Trophoblast cell (in vitro differentiated cells and primary cell): ENCODE results near the gene PKIG.

Source experiments
- DNase-seq, 2 donors: peaks; one replicate each; pipeline ENCODE4 v3.0.0-alpha.2; 2016
- H2AFZ ChIP-seq: 2 replicates; pipeline ENCODE4 v1.6.1; 2013; ENCODE audit warnings: low read length, moderate library complexity, mild to moderate bottlenecking; ENCODE audit not compliant: insufficient read depth, poor library complexity
- H2AK5ac ChIP-seq: 2 replicates; pipeline ENCODE4 v1.6.1; 2013; ENCODE audit warnings: mild to moderate bottlenecking, low read length
- H2BK120ac ChIP-seq: 2 replicates; pipeline ENCODE4 v1.6.1; 2013; ENCODE audit warnings: low read length, mild to moderate bottlenecking, moderate library complexity; ENCODE audit not compliant: insufficient read depth, poor library complexity
- H2BK12ac ChIP-seq: 2 replicates; pipeline ENCODE4 v1.6.1; 2013; ENCODE audit warnings: mild to moderate bottlenecking, low read length, moderate library complexity
- H2BK5ac ChIP-seq: 2 replicates; pipeline ENCODE4 v1.6.1; 2013; ENCODE audit warnings: low read length, low read depth, moderate library complexity, mild to moderate bottlenecking; ENCODE audit not compliant: poor library complexity
- H3K14ac ChIP-seq: 2 replicates; pipeline ENCODE4 v1.6.1; 2013; ENCODE audit warnings: mild to moderate bottlenecking, low read length
- H3K18ac ChIP-seq: 2 replicates; pipeline ENCODE4 v1.6.1; 2013; ENCODE audit warnings: mild to moderate bottlenecking, low read length
- H3K23ac ChIP-seq: 2 replicates; pipeline ENCODE4 v1.6.1; 2013; ENCODE audit warnings: low read length
- H3K27ac ChIP-seq: 2 replicates; pipeline ENCODE4 v1.5.1; 2013; ENCODE audit warnings: low read depth, mild to moderate bottlenecking, inconsistent platforms, low read length, moderate library complexity
- H3K27me3 ChIP-seq: 2 replicates; pipeline ENCODE4 v1.6.1; 2013; ENCODE audit warnings: inconsistent platforms, mild to moderate bottlenecking, low read length, moderate library complexity; ENCODE audit not compliant: insufficient read depth
- H3K36me3 ChIP-seq, 2 experiments: 1 replicate in 1 of 2; 2 replicates in 1 of 2; pipeline ENCODE4 v1.6.1; 2013; ENCODE audit warnings: low read length in 2 of 2, mild to moderate bottlenecking in 2 of 2, moderate library complexity in 1 of 2; ENCODE audit not compliant: insufficient read depth in 2 of 2, control insufficient read depth in 1 of 2
- H3K4ac ChIP-seq: 2 replicates; pipeline ENCODE4 v1.6.1; 2013; ENCODE audit warnings: low read depth, mild to moderate bottlenecking, low read length, moderate library complexity
- H3K4me1 ChIP-seq, 2 experiments: 1 replicate in 1 of 2; 2 replicates in 1 of 2; pipeline ENCODE4 v1.6.1; 2013; ENCODE audit warnings: low read length in 2 of 2, mild to moderate bottlenecking in 2 of 2, moderate library complexity in 1 of 2; ENCODE audit not compliant: insufficient read depth in 2 of 2, control insufficient read depth in 1 of 2
- H3K4me2 ChIP-seq: 2 replicates; pipeline ENCODE4 v1.6.1; 2013; ENCODE audit warnings: inconsistent platforms, mild to moderate bottlenecking, low read length, moderate library complexity
- H3K4me3 ChIP-seq: 2 replicates; pipeline ENCODE4 v1.5.1; 2013; ENCODE audit warnings: mild to moderate bottlenecking, low read depth, low read length, inconsistent platforms
- H3K79me1 ChIP-seq: one replicate; pipeline ENCODE4 v1.6.1; 2013; ENCODE audit warnings: low read length
- H3K79me2 ChIP-seq: 2 replicates; pipeline ENCODE4 v1.6.1; 2013; ENCODE audit warnings: low read length, mild to moderate bottlenecking; ENCODE audit not compliant: control insufficient read depth, insufficient read depth, poor library complexity
- H3K9ac ChIP-seq: 2 replicates; pipeline ENCODE4 v1.6.1; 2013; ENCODE audit warnings: mild to moderate bottlenecking, low read length
- H3K9me3 ChIP-seq: 2 replicates; pipeline ENCODE4 v1.6.1; 2013; ENCODE audit warnings: low read depth, mild to moderate bottlenecking, control low read depth, inconsistent platforms, low read length; ENCODE audit not compliant: insufficient read depth
- H4K12ac ChIP-seq: 2 replicates; pipeline ENCODE4 v1.6.1; 2013; ENCODE audit warnings: low read depth, mild to moderate bottlenecking, low read length, moderate library complexity
- H4K8ac ChIP-seq: 2 replicates; pipeline ENCODE4 v1.6.1; 2013; ENCODE audit warnings: low read depth, mild to moderate bottlenecking, low read length, moderate library complexity
- H4K91ac ChIP-seq: one replicate; pipeline ENCODE4 v1.6.1; 2013; ENCODE audit warnings: low read depth, mild to moderate bottlenecking, low read length, moderate library complexity
- WGBS: extraction: QIAGEN DNeasy Blood & Tissue Kit; methylation state at CpG from one replicate; pipeline ENCODE4 v1.1.7; 2013; ENCODE audit warnings: missing lambda C conversion rate; ENCODE audit not compliant: insufficient read length, insufficient coverage; ENCODE audit errors: extremely low coverage; 5-methylcytosine and 5-hydroxymethylcytosine counted together

Gene PKIG

DNA sequence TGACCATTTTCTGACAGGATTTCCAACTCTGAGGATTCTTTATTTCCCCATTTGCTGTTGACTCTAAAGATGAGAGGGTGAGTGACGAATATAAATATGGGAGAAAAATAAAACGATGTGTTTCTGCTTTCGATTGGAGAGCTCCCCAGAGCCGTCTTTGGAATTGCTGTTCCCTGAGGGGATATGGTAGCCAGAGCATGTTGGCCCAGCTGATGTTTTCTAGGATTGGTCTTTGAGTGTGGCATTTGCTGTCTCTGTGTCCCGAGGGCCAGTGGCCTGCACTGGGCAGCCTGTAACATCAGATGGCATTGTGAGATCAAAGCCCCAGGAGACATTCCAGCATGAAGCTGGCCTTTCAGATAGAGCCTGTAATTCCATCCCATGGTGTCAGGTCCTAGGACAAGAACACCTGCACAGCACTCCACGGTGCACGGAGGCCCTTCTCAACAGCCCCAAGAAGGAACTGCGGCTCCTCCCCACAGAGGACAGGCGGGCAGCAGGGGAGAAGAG lies 26.7 kb downstream of the PKIG start:
- Histone ChIP-seq H3K36me3 (peaks cover 2 to 5% of the 10 kb centered on the region in 2 experiments), H3K27ac (peak overlapping the region; percentile 37), H3K9ac (peak overlapping the region; percentile 18), H3K4ac (no peak overlapping the region), H2BK12ac (no peak overlapping the region), H3K18ac (no peak overlapping the region), H4K12ac (peak overlapping the region; percentile 54), H4K91ac (peak overlapping the region; percentile 21), H4K8ac (peak overlapping the region; percentile 71), H3K4me1 (peaks cover 5 to 8% of the 10 kb centered on the region in 2 experiments), H3K4me2 (peak overlapping the region; percentile 25), H2BK5ac (no peak overlapping the region), H2AK5ac (no peak overlapping the region), H3K27me3 (no peaks in the 10 kb centered on the region), H2AFZ (peak overlapping the region; percentile 19), H3K23ac (no peak overlapping the region), H3K79me1 (peaks cover 2% of the 10 kb centered on the region), H3K4me3 (no peak overlapping the region), H3K79me2 (no peaks in the 10 kb centered on the region), H3K14ac (no peak overlapping the region), H2BK120ac (no peak overlapping the region), H3K9me3 (no peaks in the 10 kb centered on the region)
- 100% methylated on average over 3 of the region's 9 CpGs for WGBS
- DNase-seq: peak in 1 of 2 donors; percentile 52

DNA sequence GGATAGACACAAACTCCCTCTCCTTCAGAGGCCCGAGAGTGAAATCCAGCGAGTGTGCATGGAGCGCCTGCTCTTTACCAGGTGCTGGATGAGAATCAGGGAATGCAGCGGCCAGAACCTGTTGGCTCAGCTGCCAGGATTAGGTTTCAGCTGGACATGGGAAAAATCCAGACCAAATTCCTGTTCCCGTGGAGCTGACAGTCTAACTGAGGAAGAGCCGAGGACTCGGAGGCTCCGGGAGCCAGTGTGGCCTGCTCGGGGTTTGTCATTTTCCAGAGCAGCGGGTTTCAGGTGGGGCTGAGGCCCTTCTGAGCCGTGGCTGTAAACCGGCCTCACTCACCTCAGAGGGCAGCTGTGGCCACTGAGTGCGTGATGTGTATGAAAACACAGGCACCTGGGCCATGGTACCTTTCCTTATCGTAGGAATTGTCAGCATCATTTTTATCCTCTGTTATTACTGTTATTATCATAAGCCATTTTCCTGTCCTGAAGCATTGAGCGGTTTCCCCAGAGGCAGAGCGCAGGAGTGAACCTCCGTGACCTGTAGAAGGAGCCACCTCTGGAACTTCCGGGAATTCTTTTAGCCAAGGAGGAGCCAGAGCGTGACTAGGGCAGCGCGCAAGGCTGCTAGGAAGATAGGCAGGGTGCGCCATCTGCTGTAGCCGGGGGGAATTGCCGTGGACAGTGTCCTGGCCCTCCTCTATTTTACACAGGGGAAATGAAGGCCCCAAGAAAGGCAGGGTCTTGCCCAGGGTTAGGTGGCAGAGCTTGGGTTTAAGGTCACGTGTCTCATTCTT lies 27.3 kb downstream of the PKIG start:
- H3K4me2 ChIP-seq: peak overlapping the region; percentile 25
- H3K9me3 ChIP-seq: no peaks in the 10 kb centered on the region
- H3K27me3 ChIP-seq: no peaks in the 10 kb centered on the region
- no peak overlapping the region for H3K4me3 ChIP-seq
- no peak overlapping the region for H2AK5ac ChIP-seq
- no peak overlapping the region for H3K23ac ChIP-seq
- peaks cover 2 to 5% of the 10 kb centered on the region in 2 experiments for H3K36me3 ChIP-seq
- no peak overlapping the region for H2BK5ac ChIP-seq
- H4K12ac ChIP-seq: peak overlapping the region; percentile 54
- DNase-seq: peak; percentile 88 to 96
- peak overlapping the region; percentile 21 for H4K91ac ChIP-seq
- peak overlapping the region; percentile 18 for H3K9ac ChIP-seq
- H4K8ac ChIP-seq: peak overlapping the region; percentile 71
- no peak overlapping the region for H3K14ac ChIP-seq
- peak overlapping the region; percentile 28 for H2AFZ ChIP-seq
- peak overlapping the region; percentile 9 for H2BK12ac ChIP-seq
- H3K27ac ChIP-seq: peak overlapping the region; percentile 37
- peaks cover 2% of the 10 kb centered on the region for H3K79me1 ChIP-seq
- WGBS: no CpG with 5 or more reads among the region's 25 CpGs
- H2BK120ac ChIP-seq: no peak overlapping the region
- peaks cover 5 to 8% of the 10 kb centered on the region in 2 experiments for H3K4me1 ChIP-seq
- no peak overlapping the region for H3K4ac ChIP-seq
- H3K18ac ChIP-seq: peak overlapping the region; percentile 41
- no peaks in the 10 kb centered on the region for H3K79me2 ChIP-seq

DNA sequence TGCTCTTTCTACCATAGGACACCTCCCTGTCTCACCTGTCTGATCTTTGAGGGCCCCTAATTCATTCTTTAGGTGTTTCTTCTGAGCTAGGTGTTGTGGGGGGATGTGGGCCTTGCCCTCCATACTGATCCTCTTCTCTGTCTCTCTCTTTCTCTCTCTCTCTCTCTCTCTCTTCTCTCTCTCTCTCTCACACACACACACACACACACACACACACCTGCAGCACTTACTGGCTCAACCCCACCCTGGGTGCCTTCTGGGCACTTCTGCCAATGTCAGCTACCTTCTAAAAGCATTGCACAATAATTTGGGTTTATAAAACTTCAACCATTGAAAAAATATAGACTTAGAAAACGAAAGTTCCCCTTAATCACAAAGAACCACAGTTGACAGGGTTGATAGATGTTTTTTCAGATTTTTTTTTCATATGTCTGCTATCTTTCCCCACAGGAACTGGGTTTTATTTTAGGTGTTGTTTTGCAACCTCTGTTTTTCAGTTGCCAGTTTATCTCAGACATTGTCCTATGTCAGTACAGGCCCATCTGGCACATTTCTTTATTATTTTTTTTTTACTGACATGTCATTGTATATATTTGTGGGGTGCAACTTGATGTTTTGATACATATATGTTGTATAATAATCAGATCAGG lies 28.1 kb downstream of the PKIG start:
- Histone ChIP-seq H4K12ac (no peak overlapping the region), H2AK5ac (no peak overlapping the region), H2BK120ac (no peak overlapping the region), H3K9me3 (no peaks in the 10 kb centered on the region), H3K23ac (no peak overlapping the region), H3K4ac (no peak overlapping the region), H3K36me3 (peaks cover 2 to 10% of the 10 kb centered on the region in 2 experiments), H3K14ac (no peak overlapping the region), H3K27me3 (no peaks in the 10 kb centered on the region), H3K79me2 (no peaks in the 10 kb centered on the region), H3K18ac (no peak overlapping the region), H3K79me1 (peaks cover 2% of the 10 kb centered on the region), H2BK12ac (no peak overlapping the region), H3K4me1 (peaks cover 5 to 8% of the 10 kb centered on the region in 2 experiments), H4K91ac (no peak overlapping the region), H3K27ac (no peak overlapping the region), H4K8ac (no peak overlapping the region), H3K4me3 (no peak overlapping the region), H3K9ac (no peak overlapping the region), H2BK5ac (no peak overlapping the region), H3K4me2 (no peak overlapping the region), H2AFZ (no peak overlapping the region)
- no peak for DNase-seq
- no CpG with 5 or more reads among the region's 1 CpG for WGBS

DNA sequence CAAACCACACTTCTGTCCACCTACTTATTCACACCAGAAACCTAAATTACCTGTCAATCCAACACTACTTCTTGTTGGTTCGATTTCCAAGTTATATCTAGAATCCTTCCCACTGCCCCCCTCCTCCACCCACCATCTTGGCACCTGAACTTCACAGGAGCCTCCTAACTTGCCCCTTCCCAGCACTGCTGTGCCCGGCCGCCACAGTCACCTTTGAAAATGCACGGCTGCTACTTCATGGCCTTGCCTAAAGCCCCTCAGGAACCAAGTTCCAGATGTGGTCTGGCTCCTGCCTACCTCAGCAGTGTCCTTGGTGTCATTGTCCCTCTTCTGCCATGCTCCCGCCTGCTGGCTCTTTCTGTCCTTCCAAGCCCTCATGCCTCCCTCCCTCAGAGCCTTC lies 31.2 kb downstream of the PKIG start:
- no peak for DNase-seq
- no peak overlapping the region for H4K12ac ChIP-seq
- H3K79me1 ChIP-seq: peaks cover 2% of the 10 kb centered on the region
- peaks cover 5 to 8% of the 10 kb centered on the region in 2 experiments for H3K4me1 ChIP-seq
- WGBS: no CpG with 5 or more reads among the region's 5 CpGs
- H3K14ac ChIP-seq: no peak overlapping the region
- H3K4ac ChIP-seq: no peak overlapping the region
- H3K18ac ChIP-seq: no peak overlapping the region
- no peaks in the 10 kb centered on the region for H3K27me3 ChIP-seq
- no peak overlapping the region for H2BK120ac ChIP-seq
- H3K27ac ChIP-seq: no peak overlapping the region
- H3K9ac ChIP-seq: no peak overlapping the region
- H3K36me3 ChIP-seq: peaks cover 15 to 22% of the 10 kb centered on the region in 2 experiments
- no peak overlapping the region for H2AK5ac ChIP-seq
- no peaks in the 10 kb centered on the region for H3K79me2 ChIP-seq
- no peak overlapping the region for H4K8ac ChIP-seq
- no peak overlapping the region for H4K91ac ChIP-seq
- H3K23ac ChIP-seq: no peak overlapping the region
- no peaks in the 10 kb centered on the region for H3K9me3 ChIP-seq
- H3K4me3 ChIP-seq: no peak overlapping the region
- H3K4me2 ChIP-seq: no peak overlapping the region
- no peak overlapping the region for H2AFZ ChIP-seq
- H2BK5ac ChIP-seq: no peak overlapping the region
- no peak overlapping the region for H2BK12ac ChIP-seq
